ENCODE data around the gene STK33. TPM values are rescaled to one million over a fixed set of nuclear protein-coding genes. Genes with fewer than 3 reads are reported as not detected.

The STK33 gene
- total RNA-seq, 1 experiment from 2014 or later, result 19.5 TPM

DNA sequence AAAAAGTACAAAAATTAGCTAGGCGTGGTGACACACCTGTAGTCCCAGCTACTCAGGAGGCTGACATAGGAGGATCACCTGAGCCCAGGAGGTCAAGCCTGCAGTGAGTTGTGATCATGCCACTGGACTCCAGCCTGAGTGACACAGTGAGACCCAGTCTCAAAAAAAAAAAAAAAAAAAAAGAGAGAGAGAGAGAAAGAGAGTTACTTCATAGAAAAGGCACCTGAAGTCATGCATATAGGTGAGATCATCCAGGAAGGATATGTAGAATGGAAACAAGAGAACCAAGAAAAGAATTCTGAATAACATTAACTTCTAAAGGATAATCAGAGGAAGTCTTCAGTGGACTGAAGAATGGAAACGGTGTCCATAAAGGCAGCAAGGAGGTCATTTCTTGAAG, 106.8 kb downstream of the STK33 start:
- H4K5ac ChIP-seq (ENCODE audit: insufficient read length, low read depth, low read length), result no peak overlapping the region
- H3T11ph ChIP-seq (ENCODE audit: low read length), result no peak overlapping the region
- H3K18ac ChIP-seq (ENCODE audit: insufficient read length, low read depth, low read length), result no peak overlapping the region
- no peak overlapping the region for H2BK12ac ChIP-seq (ENCODE audit: insufficient read length, low read depth, low read length)
- no peaks in the 10 kb centered on the region for H3K79me2 ChIP-seq (ENCODE audit: insufficient read depth, low read length)
- no peak overlapping the region for H3K14ac ChIP-seq (ENCODE audit: insufficient read depth, low read length)
- H2AK5ac ChIP-seq (ENCODE audit: insufficient read length, low read length), result no peak overlapping the region
- no peak overlapping the region for H3K27ac ChIP-seq (ENCODE audit: insufficient read length, low read depth, low read length)
- TF ChIP-seq, protein P1, sequence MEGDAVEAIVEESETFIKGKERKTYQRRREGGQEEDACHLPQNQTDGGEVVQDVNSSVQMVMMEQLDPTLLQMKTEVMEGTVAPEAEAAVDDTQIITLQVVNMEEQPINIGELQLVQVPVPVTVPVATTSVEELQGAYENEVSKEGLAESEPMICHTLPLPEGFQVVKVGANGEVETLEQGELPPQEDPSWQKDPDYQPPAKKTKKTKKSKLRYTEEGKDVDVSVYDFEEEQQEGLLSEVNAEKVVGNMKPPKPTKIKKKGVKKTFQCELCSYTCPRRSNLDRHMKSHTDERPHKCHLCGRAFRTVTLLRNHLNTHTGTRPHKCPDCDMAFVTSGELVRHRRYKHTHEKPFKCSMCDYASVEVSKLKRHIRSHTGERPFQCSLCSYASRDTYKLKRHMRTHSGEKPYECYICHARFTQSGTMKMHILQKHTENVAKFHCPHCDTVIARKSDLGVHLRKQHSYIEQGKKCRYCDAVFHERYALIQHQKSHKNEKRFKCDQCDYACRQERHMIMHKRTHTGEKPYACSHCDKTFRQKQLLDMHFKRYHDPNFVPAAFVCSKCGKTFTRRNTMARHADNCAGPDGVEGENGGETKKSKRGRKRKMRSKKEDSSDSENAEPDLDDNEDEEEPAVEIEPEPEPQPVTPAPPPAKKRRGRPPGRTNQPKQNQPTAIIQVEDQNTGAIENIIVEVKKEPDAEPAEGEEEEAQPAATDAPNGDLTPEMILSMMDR (conservative IDR thresholded peaks at IDR 0.05), result no peak
- H3K4ac ChIP-seq (ENCODE audit: low read depth, low read length), result no peak overlapping the region
- H2BK20ac ChIP-seq (ENCODE audit: low read depth, low read length, poor library complexity, severe bottlenecking), result no peak overlapping the region
- DNase-seq, result no peak
- H4K8ac ChIP-seq (replicated peaks; ENCODE audit: insufficient read length, low read depth, low read length), result no peak overlapping the region
- no peak overlapping the region for H2AFZ ChIP-seq (ENCODE audit: low read length)
- no peak overlapping the region for H3K23ac ChIP-seq (ENCODE audit: insufficient read length, low read depth, low read length)
- H3K4me2 ChIP-seq (ENCODE audit: insufficient read depth, insufficient read length, low read length), result no peak overlapping the region
- H3K27me3 Mint-ChIP-seq (ENCODE audit: low read depth), result no peaks in the 10 kb centered on the region
- no peaks in the 10 kb centered on the region for H4K20me1 ChIP-seq (ENCODE audit: control insufficient read depth, insufficient read depth, insufficient read length)
- no peak overlapping the region for H2BK15ac ChIP-seq (ENCODE audit: low read depth, low read length)
- no peak overlapping the region for H4K91ac ChIP-seq (ENCODE audit: insufficient read length, low read depth, low read length)
- WGBS (ENCODE audit: extremely low coverage, insufficient read length, low lambda C conversion rate), result no CpG with 5 or more reads among the region's 2 CpGs
- H3K9me3 ChIP-seq (ENCODE audit: control insufficient read depth, low read depth, low read length), result no peaks in the 10 kb centered on the region
- no peaks in the 10 kb centered on the region; a peak in 1 of 4 replicates for H3K4me1 Mint-ChIP-seq
- no peak overlapping the region for H3K27ac Mint-ChIP-seq
- no peaks in the 10 kb centered on the region for H3K23me2 ChIP-seq (ENCODE audit: insufficient read length, low read depth, low read length, poor library complexity, severe bottlenecking)
- peaks cover 23 to 27% of the 10 kb centered on the region in 2 experiments for H3K9me3 Mint-ChIP-seq
- no peak overlapping the region for H2BK5ac ChIP-seq (ENCODE audit: insufficient read length, low read length)
- no peak overlapping the region for H2BK120ac ChIP-seq (ENCODE audit: low read depth, low read length, poor library complexity, severe bottlenecking)
- no peaks in the 10 kb centered on the region for H3K4me1 ChIP-seq (ENCODE audit: insufficient read depth, low read length)
- no peak overlapping the region for H3K9ac ChIP-seq (ENCODE audit: extremely low read depth, insufficient read length, low read length)
- no peak overlapping the region for H3K4me3 Mint-ChIP-seq
- no peaks in the 10 kb centered on the region for H3K27me3 ChIP-seq (ENCODE audit: insufficient read depth, low read length)
- peaks cover 5 to 31% (median 30%) of the 10 kb centered on the region in 3 experiments; a peak in 6 of 7 replicates for H3K36me3 Mint-ChIP-seq (ENCODE audit: insufficient read depth in 1 of 3, low read depth in 3 of 3)
- no peaks in the 10 kb centered on the region for H3K79me1 ChIP-seq (ENCODE audit: insufficient read depth, low read depth, low read length, poor library complexity, severe bottlenecking)
- no peak overlapping the region for H3K56ac ChIP-seq (ENCODE audit: insufficient read length, low read depth, low read length)

Data from H9 (cell line).